GM12875 (cell line): ENCODE results near the gene GSTT4.
"Not testable (repeated sequence)": the region's sequence is repeated elsewhere in the genome, so short reads cannot be mapped to it uniquely, and the experiment has no call there.

ENCODE experiments used
- H3K4me3 ChIP-seq: one replicate; pipeline ENCODE4 v1.5.1; 2011; ENCODE audit warnings: low read depth, low read length, control low read depth
- CTCF ChIP-seq: IDR thresholded peaks from 2 replicates; pipeline ENCODE4 v1.5.1; 2011; ENCODE audit warnings: low read depth, mild to moderate bottlenecking, control low read depth, inconsistent platforms, low read length, moderate library complexity, borderline replicate concordance; ENCODE audit not compliant: insufficient read depth

The GSTT4 gene

GRCh38 chr22:24046024-24046423, 40.8 kb upstream of the GSTT4 start:
- no peak for TF ChIP-seq CTCF

GRCh38 chr22:24043958-24044357, 38.7 kb upstream of the GSTT4 start:
- H3K4me3 ChIP-seq = no peak overlapping the region
- TF ChIP-seq CTCF = no peak

More at GRCh38 chr22:24046024-24046423, 40.8 kb upstream of the GSTT4 start:
- H3K4me3 ChIP-seq = no peak overlapping the region

GRCh38 chr22:24043465-24043864, 38.2 kb upstream of the GSTT4 start:
- H3K4me3 ChIP-seq = not testable (repeated sequence)

GRCh38 chr22:24040946-24041345, 35.7 kb upstream of the GSTT4 start:
- no peak overlapping the region for H3K4me3 ChIP-seq
- no peak for TF ChIP-seq CTCF

GRCh38 chr22:24039046-24039445, 33.8 kb upstream of the GSTT4 start:
- no peak overlapping the region for H3K4me3 ChIP-seq
- TF ChIP-seq CTCF = no peak

- no peak overlapping the region for H3K4me3 ChIP-seq
- TF ChIP-seq CTCF = no peak
Measured at GRCh38 chr22:24037851-24038765, 32.9 kb upstream of the GSTT4 start.

GRCh38 chr22:24035296-24035695, 30.0 kb upstream of the GSTT4 start:
- no peak for TF ChIP-seq CTCF
- H3K4me3 ChIP-seq = no peak overlapping the region
